Measurements from ENCODE around the gene TEFM.
"Not testable (repeated sequence)": the region's sequence is repeated elsewhere in the genome, so short reads cannot be mapped to it uniquely, and the experiment has no call there.

TEFM gene

DNA sequence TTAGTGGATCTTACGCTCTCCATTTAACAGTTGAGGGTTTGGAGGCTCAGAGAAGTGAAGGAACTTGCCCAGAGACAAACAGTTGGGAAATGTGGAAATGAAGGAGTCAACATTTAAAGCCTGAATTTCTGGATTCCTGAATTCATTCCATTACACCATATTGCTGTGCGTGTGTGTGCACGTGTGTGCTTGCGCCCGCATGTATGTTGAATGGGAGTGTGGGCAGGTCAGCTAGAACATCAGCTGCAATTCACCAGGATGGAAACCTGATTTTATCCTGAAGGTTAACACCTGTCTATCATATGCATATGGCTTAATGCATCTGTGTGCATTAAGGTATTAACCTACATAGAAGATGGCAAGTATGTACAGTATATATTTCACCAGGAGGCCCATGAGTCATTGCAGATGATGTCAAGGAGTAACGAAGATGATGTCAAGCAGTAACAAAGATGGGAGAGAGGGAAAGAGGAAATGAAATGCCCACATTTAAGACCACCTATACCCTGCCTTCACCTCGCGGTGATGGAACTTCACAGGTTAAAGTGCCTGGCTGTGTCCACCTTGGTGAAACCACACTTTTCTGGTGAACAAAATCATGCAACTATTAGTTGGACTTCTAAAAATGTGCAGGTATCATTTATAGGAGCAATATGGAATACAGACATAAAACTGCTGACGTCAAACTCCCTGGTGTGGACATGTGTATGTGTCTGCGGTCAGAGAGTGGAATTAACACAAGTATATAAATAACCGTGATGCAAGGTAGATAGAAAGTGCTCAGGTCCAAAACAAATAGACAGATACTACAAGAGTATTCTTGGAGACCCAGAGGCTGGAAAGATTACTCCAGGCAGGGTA is 14.9 kb upstream of the TEFM start:
- Histone ChIP-seq H3K27ac (ENCODE audit: low read length) (no peak overlapping the region), H3K4me3 (ENCODE audit: low read length) (no peak overlapping the region), H3K27me3 (ENCODE audit: control insufficient read depth, insufficient read depth, low read length) (peaks cover 23% of the 10 kb centered on the region), H3K4me1 (ENCODE audit: control insufficient read depth, insufficient read depth, low read length) (peaks cover 4% of the 10 kb centered on the region; the same call in 1 of the 2 replicates), H3K36me3 (ENCODE audit: control insufficient read depth, insufficient read depth, low read length) (no peaks in the 10 kb centered on the region), H3K9me3 (ENCODE audit: control insufficient read depth, insufficient read depth, low read length) (no peaks in the 10 kb centered on the region)
- DNase-seq (ENCODE audit: low read depth, low spot score): no peak
- WGBS (ENCODE audit: insufficient coverage, insufficient read length): no CpG with 5 or more reads among the region's 11 CpGs

DNA sequence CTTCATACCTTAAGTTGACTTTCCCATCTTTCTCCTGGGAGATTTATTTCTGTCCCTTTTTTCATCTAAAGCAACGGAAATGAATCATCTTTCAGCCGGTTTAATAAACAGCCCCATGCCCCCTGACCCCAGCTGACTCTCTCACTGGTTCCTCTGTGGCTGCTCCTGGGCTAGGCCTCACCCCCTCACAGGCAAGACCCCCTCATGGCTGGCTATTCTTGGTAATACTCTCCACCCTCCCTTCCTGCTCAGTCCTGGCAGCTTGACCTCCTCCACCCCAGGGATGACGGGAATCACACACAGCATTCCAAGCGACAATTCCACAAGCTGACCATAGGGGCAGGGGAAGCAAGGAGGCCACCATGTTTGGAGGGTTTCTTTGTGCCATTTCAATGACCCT is 14.2 kb upstream of the TEFM start:
- peaks cover 23% of the 10 kb centered on the region for H3K27me3 ChIP-seq (ENCODE audit: control insufficient read depth, insufficient read depth, low read length)
- H3K4me1 ChIP-seq (ENCODE audit: control insufficient read depth, insufficient read depth, low read length): peaks cover 4% of the 10 kb centered on the region; the same call in 1 of the 2 replicates
- no CpG with 5 or more reads among the region's 4 CpGs for WGBS (ENCODE audit: insufficient coverage, insufficient read length)
- DNase-seq (ENCODE audit: low read depth, low spot score): no peak
- no peak overlapping the region for H3K27ac ChIP-seq (ENCODE audit: low read length)
- no peaks in the 10 kb centered on the region for H3K36me3 ChIP-seq (ENCODE audit: control insufficient read depth, insufficient read depth, low read length)
- H3K9me3 ChIP-seq (ENCODE audit: control insufficient read depth, insufficient read depth, low read length): no peaks in the 10 kb centered on the region
- no peak overlapping the region for H3K4me3 ChIP-seq (ENCODE audit: low read length)

GRCh38 chr17:30917050-30917449 is 11.0 kb upstream of the TEFM start:
- Histone ChIP-seq H3K27me3 (ENCODE audit: control insufficient read depth, insufficient read depth, low read length) (peaks cover 9% of the 10 kb centered on the region; the same call in 1 of the 2 replicates), H3K27ac (ENCODE audit: low read length) (no peak overlapping the region), H3K9me3 (ENCODE audit: control insufficient read depth, insufficient read depth, low read length) (no peaks in the 10 kb centered on the region), H3K36me3 (ENCODE audit: control insufficient read depth, insufficient read depth, low read length) (no peaks in the 10 kb centered on the region), H3K4me1 (ENCODE audit: control insufficient read depth, insufficient read depth, low read length) (peaks cover 4% of the 10 kb centered on the region; the same call in 1 of the 2 replicates), H3K4me3 (ENCODE audit: low read length) (no peak overlapping the region)
- DNase-seq (ENCODE audit: low read depth, low spot score): no peak

DNA sequence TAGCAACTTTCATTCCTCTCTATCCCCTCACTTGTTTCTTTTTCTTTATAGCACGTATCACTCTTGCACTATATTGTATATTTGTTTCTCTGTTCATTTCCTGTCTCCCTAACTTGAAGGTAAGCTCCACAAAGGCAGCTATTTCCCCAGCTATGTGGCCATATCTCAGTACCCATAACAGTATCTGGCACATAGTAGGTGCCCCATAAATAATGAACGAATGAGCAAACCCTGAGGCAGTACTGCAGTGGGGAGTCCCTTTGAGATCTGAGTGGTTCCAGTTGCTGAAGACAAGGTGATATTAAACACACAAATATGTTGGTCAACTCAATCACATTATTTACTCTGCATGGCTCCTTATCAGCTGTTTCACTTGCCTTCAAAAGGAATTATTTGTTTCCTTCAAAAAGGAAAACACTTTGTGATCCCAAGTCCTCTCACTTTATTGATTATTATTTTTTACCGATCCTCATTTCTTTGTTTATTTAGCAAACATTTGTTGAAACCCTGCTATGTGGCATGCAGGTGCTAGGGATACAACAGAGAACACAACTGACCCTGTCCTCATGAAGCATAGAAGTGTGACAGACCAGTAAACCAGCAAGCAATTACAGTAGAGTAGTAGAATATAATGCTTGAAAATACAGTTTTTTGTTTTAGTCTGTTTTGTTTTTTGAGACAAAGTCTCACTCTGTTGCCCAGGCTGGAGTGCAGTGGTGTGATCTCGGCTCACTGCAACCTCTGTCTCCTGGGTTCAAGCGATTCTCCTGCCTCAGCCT is 10.0 kb upstream of the TEFM start:
- H3K36me3 ChIP-seq (ENCODE audit: control insufficient read depth, insufficient read depth, low read length): no peaks in the 10 kb centered on the region
- H3K4me1 ChIP-seq (ENCODE audit: control insufficient read depth, insufficient read depth, low read length): 0 out of 2 replicates have a peak, but pooled peaks cover 2% of the 10 kb centered on the region
- no peak for DNase-seq (ENCODE audit: low read depth, low spot score)
- peaks cover 2% of the 10 kb centered on the region; the same call in 1 of the 2 replicates for H3K27me3 ChIP-seq (ENCODE audit: control insufficient read depth, insufficient read depth, low read length)
- H3K9me3 ChIP-seq (ENCODE audit: control insufficient read depth, insufficient read depth, low read length): no peaks in the 10 kb centered on the region
- WGBS (ENCODE audit: insufficient coverage, insufficient read length): no CpG with 5 or more reads among the region's 5 CpGs
- no peak overlapping the region for H3K27ac ChIP-seq (ENCODE audit: low read length)
- no peak overlapping the region for H3K4me3 ChIP-seq (ENCODE audit: low read length)

DNA sequence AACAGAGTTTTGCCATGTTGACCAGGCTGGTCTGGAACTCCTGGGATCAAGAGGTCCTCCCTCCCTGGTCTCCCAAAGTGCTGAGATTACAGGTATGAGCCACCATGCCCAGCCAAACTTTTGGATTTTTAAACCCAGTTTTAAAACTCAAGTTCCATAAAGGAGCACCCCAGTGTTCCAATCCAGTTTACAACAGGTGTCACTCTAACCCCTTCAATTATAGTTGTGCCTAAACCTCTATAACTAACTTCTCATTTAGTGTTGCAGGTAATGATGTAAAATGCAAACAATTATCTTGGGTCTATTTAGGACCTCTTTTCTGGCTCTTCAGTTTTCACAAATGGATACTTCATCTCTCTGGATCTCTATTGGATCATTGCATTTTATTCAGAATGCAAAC is 7.9 kb upstream of the TEFM start:
- DNase-seq (ENCODE audit: low read depth, low spot score): no peak

DNA sequence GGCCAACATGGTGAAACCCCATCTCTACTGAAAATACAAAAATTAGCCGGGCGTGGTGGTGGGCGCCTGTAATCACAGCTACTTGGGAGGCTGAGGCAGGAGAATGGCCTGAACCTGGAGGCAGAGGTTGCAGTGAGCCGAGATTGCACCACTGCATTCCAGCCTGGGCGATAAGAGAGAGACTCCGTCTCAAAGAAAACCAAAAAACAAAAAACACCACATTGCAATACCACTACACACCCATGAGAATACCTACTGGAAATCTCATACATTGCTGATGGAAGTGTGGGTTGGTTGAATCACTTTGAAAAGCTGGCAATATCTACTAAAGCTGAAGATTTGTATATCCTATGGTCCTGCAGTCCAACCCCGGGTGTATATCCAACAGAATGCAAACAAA is 4.1 kb upstream of the TEFM start:
- H3K4me3 ChIP-seq (ENCODE audit: low read length); H3K9me3 ChIP-seq (ENCODE audit: control insufficient read depth, insufficient read depth, low read length); H3K27ac ChIP-seq (ENCODE audit: low read length); H3K4me1 ChIP-seq (ENCODE audit: control insufficient read depth, insufficient read depth, low read length); H3K27me3 ChIP-seq (ENCODE audit: control insufficient read depth, insufficient read depth, low read length); DNase-seq (ENCODE audit: low read depth, low spot score); H3K36me3 ChIP-seq (ENCODE audit: control insufficient read depth, insufficient read depth, low read length): not testable (repeated sequence)
- WGBS (ENCODE audit: insufficient coverage, insufficient read length): no CpG with 5 or more reads among the region's 7 CpGs

More for the DNA sequence above, 7.9 kb upstream of the TEFM start:
- no peaks in the 10 kb centered on the region for H3K36me3 ChIP-seq (ENCODE audit: control insufficient read depth, insufficient read depth, low read length)
- H3K4me3 ChIP-seq (ENCODE audit: low read length): no peak overlapping the region
- H3K27ac ChIP-seq (ENCODE audit: low read length): no peak overlapping the region
- no peaks in the 10 kb centered on the region; the same call in 1 of the 2 replicates for H3K27me3 ChIP-seq (ENCODE audit: control insufficient read depth, insufficient read depth, low read length)
- H3K4me1 ChIP-seq (ENCODE audit: control insufficient read depth, insufficient read depth, low read length): no peaks in the 10 kb centered on the region
- no peaks in the 10 kb centered on the region for H3K9me3 ChIP-seq (ENCODE audit: control insufficient read depth, insufficient read depth, low read length)

GRCh38 chr17:30908717-30909420 is 2.8 kb upstream of the TEFM start:
- Histone ChIP-seq H3K36me3 (ENCODE audit: control insufficient read depth, insufficient read depth, low read length) (no peaks in the 10 kb centered on the region), H3K27me3 (ENCODE audit: control insufficient read depth, insufficient read depth, low read length) (no peaks in the 10 kb centered on the region), H3K4me3 (ENCODE audit: low read length) (no peak overlapping the region), H3K4me1 (ENCODE audit: control insufficient read depth, insufficient read depth, low read length) (no peaks in the 10 kb centered on the region), H3K27ac (ENCODE audit: low read length) (no peak overlapping the region), H3K9me3 (ENCODE audit: control insufficient read depth, insufficient read depth, low read length) (no peaks in the 10 kb centered on the region)
- WGBS (ENCODE audit: insufficient coverage, insufficient read length): no CpG with 5 or more reads among the region's 3 CpGs
- DNase-seq (ENCODE audit: low read depth, low spot score): no peak

GRCh38 chr17:30905742-30906100 is 317 bp downstream of the TEFM start:
- H3K27ac ChIP-seq (ENCODE audit: low read length): no peak overlapping the region
- WGBS (ENCODE audit: insufficient coverage, insufficient read length): no CpG with 5 or more reads among the region's 11 CpGs
- no peak for DNase-seq (ENCODE audit: low read depth, low spot score)
- no peaks in the 10 kb centered on the region for H3K27me3 ChIP-seq (ENCODE audit: control insufficient read depth, insufficient read depth, low read length)
- H3K4me1 ChIP-seq (ENCODE audit: control insufficient read depth, insufficient read depth, low read length): no peaks in the 10 kb centered on the region
- H3K36me3 ChIP-seq (ENCODE audit: control insufficient read depth, insufficient read depth, low read length): no peaks in the 10 kb centered on the region
- H3K9me3 ChIP-seq (ENCODE audit: control insufficient read depth, insufficient read depth, low read length): no peaks in the 10 kb centered on the region
- H3K4me3 ChIP-seq (ENCODE audit: low read length): peak overlapping the region; percentile 56; the same call in 1 of the 2 replicates

- H3K4me3 ChIP-seq (ENCODE audit: low read length): no peak overlapping the region
- DNase-seq (ENCODE audit: low read depth, low spot score): no peak
- no peaks in the 10 kb centered on the region for H3K27me3 ChIP-seq (ENCODE audit: control insufficient read depth, insufficient read depth, low read length)
- H3K27ac ChIP-seq (ENCODE audit: low read length): no peak overlapping the region
- WGBS (ENCODE audit: insufficient coverage, insufficient read length): no CpG with 5 or more reads among the region's 5 CpGs
- peaks cover 2% of the 10 kb centered on the region; the same call in 1 of the 2 replicates for H3K36me3 ChIP-seq (ENCODE audit: control insufficient read depth, insufficient read depth, low read length)
- H3K4me1 ChIP-seq (ENCODE audit: control insufficient read depth, insufficient read depth, low read length): no peaks in the 10 kb centered on the region
- H3K9me3 ChIP-seq (ENCODE audit: control insufficient read depth, insufficient read depth, low read length): no peaks in the 10 kb centered on the region
Observed at GRCh38 chr17:30897311-30897710, 8.7 kb downstream of the TEFM start.

- no peaks in the 10 kb centered on the region for H3K9me3 ChIP-seq (ENCODE audit: control insufficient read depth, insufficient read depth, low read length)
- H3K4me1 ChIP-seq (ENCODE audit: control insufficient read depth, insufficient read depth, low read length): no peaks in the 10 kb centered on the region
- H3K27ac ChIP-seq (ENCODE audit: low read length): no peak overlapping the region
- no peak overlapping the region for H3K4me3 ChIP-seq (ENCODE audit: low read length)
- WGBS (ENCODE audit: insufficient coverage, insufficient read length): no CpG with 5 or more reads among the region's 3 CpGs
- no peak for DNase-seq (ENCODE audit: low read depth, low spot score)
- peaks cover 2% of the 10 kb centered on the region; the same call in 1 of the 2 replicates for H3K36me3 ChIP-seq (ENCODE audit: control insufficient read depth, insufficient read depth, low read length)
- no peaks in the 10 kb centered on the region for H3K27me3 ChIP-seq (ENCODE audit: control insufficient read depth, insufficient read depth, low read length)
Observed at GRCh38 chr17:30894236-30894635, 11.8 kb downstream of the TEFM start.

All from iPS DF 6.9 (cell line).